CD4-positive, alpha-beta T cell treated with Interleukin-12 subunit alpha and Interleukin-12 subunit beta, for 1 hour (primary cell): ENCODE results near the gene HOXD12.
A peak's percentile ranks its signal among the peaks of the same experiment; 100 is the strongest.

Experiments
- DNase-seq: peaks from one replicate; pipeline ENCODE4 v3.0.0-alpha.2; 2020

The HOXD12 gene

DNA sequence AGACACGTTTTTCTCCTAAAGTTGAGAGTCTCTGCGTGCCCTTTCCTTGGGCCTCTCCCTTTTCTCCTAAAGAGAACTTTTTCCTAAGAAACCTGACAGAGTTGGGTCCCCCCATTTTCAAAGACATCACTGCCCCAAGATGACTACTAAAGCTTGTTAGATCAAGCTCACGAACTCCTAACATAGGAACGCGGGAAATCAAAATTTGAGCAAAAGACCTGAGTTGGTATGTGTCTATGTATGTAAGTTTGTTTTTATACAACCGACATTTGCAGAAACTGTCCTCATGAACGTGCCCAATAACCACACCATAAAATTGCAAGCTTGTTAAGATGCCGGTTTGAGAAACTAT, 5.7 kb upstream of the HOXD12 start:
- DNase-seq: no peak

DNA sequence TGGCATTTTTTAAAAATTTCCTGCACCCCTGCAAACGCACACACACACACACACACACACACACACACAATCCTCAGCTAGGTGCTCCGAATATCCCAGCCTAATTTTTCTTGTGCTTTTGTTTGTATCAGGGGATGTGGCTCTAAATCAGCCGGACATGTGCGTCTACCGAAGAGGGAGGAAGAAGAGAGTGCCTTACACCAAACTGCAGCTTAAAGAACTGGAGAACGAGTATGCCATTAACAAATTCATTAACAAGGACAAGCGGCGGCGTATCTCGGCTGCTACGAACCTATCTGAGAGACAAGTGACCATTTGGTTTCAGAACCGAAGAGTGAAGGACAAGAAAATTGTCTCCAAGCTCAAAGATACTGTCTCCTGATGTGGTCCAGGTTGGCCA, 5.2 kb upstream of the HOXD12 start:
- no peak for DNase-seq

DNA sequence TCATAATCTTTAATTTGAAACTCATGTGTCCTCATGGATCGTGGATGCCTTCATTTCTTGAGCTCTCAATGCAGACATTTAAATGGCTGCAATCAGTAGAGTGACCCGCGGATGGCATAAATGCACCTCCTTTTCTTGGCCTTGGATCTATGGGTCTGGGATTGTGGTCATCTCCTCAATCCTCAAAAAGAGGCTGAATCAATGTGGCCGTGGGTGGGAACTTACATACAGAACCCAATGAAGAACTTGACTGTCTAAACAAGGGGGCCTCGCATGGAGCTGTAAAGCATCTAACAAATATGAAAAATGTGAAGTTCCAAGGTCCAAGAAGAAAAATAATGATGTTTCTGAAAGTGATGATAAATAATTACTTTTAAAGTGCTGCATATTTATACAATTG, 4.2 kb upstream of the HOXD12 start:
- no peak for DNase-seq

DNA sequence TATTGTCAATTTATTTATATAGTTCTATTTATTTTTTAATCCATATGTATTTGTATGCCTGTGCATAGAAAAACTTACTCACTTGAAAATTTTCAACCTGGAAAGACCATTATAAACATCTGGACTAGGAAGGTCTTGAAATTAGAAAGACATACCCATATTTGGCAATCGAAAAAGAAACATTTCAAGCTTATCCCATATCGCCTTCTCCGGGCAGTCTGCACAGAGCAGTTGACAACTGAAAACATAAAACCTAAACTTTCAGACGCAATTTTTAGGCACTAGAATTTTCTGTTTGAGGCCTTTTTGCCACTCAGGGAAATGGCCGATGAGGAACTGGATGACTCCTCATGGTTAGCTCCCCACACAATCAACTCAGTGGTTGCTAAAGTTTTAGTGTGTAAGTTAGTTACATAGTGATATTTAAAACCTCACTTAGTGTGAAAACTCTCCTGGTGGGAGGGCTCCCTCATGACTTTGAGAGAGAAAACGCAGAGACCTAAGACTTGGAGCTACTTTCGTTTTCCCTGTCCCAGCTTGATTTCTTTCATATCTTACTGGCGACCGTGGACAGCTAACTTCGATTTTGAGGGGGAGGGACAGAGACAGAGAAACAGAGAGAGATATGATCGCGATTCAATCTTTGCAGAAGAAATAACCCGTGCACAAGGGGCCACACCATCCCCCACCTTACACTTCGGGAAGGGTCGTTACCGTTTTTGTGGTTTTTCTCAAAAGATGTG, 3.2 kb upstream of the HOXD12 start:
- DNase-seq: no peak

DNA sequence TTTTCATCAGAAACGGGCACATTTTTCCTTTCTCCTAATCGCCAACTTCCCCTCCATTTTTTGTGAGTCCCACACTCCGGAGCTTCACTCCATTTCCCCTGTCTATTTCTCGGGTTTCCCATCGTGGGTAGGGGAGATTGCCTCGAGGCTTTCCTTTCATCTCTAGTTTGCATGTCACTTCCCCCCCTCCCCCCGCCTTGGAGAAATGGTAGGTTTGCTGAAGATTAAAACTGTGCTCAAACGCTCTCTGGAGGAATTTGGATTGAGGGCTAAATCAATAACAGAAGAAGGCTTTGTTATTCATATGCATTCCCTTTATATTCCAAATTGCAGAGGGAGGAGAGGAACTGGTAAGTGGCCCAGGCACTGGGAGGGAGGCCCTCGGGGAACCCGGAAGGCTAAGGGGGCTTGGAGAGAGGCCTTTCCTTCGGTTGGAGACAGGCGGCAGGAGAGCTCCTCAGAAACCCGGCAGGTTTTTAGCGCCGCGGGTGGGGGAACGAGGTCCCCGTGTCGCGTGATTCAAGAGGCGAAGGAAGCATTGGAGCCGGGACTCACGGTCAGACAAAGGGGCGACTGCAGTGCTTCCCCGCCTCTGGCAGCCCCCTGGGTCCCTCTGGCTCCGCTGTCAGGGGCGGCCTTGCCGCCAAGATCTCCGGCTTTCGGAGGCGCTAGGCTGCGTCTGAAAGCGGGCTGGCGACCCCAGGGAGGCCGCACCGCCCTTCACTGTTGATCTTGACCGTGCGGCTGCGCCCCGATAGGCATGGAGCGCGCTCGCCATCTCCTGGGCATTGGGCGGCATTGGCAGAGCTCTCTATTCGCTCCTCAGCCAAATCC, 2.4 kb upstream of the HOXD12 start:
- DNase-seq: peak; percentile 62

DNA sequence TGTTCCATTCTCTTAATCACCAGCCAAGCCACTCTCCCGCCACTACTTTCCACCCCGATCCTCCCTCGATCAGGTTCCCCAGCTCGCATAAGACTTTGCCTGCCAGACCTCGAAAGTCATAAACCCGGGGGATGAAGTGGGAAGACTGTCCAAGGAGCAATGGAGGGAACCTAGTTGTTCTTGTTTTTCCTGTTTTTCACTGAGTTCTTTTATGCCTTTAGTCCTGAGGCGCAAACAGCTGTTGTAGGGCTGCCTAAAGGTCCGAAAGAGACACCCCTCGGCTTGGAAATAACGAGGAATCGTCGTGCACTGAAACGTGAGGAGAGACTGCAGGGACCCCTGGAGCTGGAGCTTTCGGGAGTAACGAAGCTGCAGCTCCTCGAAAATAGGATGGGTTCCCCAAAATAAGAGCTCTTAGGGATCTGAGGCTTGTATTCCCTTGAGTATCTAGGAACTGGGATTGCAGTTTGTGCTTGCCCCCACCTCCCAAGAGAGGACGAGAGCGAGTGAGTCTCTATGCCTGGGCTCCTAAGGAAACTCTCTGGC, 1.7 kb upstream of the HOXD12 start:
- DNase-seq: no peak

DNA sequence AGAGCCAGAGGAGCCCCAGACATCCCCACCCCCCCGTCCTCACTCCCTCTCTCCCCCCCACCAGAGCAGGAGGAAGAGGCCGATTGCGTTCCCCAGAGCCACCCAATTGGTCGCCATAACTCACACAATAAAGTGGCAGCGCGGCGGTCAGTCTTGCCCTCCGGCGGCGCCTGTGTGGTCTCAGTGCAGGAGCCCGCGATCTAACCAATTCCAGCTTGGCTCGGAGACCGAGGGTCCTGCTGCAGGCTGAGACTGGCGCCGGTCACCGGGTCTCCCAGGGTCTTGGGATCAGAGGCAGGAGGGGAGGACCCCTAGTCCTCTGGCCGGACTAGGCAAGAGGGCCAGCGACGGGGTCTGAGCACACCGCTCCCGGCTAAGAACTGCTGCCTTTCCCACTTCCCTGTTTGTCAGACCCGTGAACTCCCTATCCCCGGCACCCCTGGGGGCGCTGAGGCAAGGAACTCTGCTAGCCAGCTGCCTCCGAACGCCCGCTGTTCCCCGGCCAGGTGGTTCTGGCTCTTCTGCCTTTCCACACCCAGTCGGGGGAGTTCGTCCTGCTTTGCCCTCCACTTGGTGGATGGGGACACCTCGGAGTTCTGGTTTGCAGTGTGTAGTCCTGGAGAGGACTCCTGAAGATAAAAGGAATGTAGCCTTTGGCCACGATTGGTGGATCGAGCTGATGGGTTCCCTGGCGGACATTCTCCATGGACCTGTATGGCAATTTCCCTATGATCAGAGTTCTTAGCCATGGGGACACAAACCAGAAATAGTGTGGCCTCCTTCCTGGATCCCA, 1.0 kb upstream of the HOXD12 start:
- no peak for DNase-seq

DNA sequence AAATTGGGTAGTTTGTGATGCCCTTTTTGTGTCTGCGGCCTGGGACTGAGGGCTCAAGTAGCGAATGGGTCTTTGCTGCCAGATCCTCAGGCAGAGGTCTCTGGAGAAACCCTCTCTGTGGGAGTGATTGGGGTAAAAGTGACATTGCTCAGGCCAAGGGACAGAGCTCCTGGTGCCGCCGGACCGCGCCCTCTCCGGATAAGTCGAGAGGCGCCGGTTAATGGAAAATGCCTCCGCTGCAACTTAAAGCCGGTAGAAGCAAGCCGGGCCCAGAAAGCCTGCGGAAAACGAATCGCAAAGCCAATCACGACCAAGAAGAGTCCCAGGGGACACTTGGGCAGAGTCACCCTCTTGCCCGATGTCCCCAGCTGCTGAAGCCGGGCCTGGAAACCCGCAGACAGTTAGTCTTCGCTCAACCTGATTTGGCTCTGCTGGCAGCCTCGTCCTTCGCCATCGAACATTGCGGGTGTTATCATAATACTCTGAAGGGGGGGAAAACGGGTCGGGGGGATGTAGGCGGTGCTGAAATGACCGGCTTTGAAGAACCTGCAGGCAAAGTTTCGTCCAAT, 352 bp upstream of the HOXD12 start:
- no peak for DNase-seq

DNA sequence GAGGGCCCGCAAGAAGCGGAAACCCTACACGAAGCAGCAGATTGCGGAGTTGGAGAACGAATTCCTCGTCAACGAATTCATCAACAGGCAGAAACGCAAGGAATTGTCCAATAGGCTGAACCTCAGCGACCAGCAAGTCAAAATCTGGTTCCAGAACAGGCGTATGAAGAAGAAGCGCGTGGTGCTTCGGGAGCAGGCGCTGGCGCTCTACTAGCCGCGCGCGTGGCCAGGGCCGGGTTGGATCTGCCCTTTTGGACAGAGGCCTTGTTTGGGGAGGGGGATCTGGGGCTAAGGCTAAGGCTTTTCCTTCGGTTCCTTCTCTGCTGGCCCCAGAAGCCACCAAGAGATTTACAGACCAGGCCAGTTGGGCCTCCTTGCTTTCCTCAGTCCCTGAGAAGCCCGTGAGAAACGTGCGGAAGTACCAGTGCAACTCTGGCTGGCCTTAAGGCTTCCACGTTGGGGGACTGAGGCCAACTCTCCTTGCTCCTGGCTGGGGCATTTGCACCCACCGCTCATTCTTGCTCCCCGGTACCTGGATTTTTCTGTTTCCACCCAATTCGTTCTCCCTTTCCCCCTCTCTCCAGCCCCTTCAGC, 1.0 kb downstream of the HOXD12 start:
- no peak for DNase-seq

DNA sequence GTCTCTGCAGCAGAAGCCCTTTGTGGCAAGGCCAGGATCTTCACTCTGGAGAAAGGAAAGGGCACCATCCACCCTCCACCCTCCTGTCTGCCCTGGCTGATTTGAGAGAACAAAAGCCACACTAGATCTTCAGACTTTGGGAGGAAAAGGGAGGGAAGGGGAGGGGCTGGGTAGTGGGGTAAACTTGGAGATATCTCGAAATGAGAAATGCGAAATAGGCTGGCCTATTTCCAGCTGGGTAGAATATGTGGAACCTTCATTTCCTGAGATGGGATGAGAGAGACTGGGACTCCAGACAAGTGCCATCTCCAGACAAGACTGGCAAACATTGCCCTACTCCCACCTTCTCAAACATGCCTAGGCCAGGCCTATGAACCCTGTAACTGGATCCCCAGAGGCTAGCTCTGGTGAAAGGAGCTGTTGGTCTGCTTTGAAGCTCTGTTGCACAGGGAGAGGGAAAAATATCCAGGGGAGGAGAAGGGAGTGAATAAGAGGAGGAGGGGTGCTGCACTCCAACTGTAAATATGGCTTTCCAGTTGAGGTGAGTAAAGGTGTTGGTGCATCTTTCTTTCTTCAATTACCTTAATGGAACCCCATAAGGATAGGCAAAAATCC, 1.7 kb downstream of the HOXD12 start:
- DNase-seq: no peak

DNA sequence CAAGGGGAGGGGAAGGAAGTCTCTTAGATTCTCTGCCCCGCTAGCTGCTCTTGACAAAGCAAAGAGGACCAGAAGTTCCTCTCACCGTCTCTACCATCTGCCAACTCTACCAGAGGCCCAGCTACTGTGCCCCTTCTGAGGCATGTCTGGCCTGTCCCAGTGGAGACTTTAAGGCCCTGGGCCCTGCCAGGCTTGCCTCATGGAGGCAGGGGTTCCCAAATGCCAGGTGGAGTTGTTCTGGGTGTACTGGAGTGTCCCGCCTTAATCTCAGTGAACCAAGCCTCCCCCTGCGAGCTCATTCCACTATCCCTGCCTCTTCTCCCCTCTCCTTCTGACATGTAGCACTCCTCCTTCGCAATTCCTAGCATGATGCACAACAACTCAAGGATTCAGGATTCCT, 2.2 kb downstream of the HOXD12 start:
- DNase-seq: no peak

DNA sequence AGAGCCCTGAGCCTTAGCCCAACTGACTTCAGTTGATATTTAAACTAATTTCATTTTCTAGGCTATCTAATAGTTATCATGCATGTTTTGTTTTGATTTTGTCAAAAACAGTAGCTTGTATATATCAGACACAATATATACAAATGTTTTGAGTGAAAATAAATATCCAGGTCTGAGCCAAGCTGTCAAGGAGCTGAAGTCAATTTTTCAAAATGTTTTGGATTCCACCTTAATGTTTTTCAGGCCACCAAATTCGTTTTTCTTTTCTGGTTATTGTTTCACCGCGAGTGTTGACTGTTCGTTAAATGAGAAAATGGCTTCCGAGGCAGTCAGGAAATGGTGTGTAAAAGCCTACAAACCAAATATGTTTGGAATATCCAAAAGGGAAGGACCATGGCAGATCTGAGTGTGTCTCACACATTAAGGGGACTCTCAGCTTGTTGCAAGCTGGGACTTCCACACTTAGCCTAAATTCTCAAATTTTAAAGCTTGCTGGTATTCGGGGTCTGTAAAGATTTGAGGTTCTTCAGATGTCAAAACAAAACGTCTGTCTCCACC, 2.8 kb downstream of the HOXD12 start:
- no peak for DNase-seq

DNA sequence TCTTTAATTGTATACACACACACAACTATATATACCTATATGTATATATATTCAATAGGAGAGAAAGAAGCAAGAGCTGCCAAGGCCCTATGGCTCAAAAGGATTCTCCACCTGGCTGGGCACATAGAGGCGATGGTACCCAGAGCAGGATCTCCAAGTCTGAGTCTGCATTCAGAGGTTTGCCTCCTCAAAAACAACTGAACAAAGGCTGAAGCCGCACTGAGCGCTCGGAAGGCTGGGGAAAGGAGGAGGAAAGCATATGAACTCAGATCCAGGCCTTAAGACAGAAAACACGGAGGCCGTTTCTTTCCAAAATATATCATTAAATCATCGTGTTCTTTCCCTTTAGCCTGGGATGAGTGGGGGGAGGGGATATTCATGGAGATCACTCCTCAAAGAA, 3.6 kb downstream of the HOXD12 start:
- DNase-seq: no peak

DNA sequence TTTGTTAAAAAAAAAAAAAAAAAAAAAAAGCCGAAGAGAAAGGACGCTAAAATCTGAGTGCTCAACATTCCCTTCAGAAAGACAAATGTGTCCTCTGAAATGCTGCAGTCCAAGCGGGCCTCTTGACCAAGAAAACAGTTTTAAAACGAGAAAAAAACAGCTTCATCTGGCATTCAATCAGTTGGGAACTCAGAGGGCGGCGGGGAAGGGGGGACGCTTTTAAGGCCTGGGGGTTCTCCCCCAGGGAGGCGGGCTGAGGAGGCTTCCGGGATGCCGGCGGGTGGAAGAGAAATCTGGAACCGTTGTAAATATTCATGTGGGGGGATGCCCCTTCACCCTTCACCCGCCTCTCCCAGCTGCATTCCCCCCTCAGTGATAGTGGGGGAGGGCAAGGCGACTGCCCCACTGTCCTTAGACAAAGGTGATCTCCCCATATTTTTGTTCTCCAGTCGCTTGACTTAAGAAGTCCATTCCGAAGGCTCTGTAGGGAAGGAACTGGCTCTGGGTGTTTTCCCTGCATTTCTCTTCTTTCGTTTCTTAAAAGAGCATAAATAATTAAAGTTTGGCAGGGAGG, 4.2 kb downstream of the HOXD12 start:
- DNase-seq: no peak

DNA sequence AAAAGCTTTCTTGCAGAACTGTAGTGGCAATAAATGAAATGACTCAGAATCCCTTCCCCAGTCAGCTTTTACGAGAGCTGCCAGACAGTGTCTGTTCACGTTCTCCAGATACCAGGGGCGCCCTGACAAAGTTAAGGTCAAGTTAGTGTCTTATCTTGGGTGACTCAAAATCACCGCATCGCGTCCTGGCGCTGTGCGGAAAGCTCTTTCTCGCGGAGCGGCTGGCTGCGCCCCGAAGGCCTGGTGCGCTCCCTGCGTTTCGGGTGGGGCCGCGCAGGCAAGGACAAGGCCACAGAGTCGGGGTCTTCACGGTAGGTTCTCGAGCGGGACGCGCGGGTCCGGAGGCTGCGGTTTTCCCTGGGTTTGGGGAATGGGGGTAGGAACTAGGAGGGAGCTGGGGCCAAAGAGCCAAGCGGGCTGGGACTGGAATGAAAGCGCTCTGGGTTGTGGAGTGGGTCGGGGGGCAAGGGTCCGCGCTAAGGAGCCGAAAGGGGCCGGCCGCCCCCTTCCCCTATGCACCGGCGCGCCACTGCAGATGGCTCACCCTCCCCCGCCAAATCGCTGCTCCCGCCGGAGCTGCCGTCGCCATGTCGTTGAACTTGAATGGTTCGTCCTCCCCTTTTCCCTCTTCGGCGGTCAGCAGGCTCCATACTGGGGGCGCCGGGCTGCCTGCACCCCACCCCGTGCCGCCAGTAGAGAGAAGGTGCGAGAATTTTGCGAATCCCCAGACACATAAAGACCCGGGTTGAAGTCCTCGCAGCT, 4.9 kb downstream of the HOXD12 start:
- DNase-seq: no peak

DNA sequence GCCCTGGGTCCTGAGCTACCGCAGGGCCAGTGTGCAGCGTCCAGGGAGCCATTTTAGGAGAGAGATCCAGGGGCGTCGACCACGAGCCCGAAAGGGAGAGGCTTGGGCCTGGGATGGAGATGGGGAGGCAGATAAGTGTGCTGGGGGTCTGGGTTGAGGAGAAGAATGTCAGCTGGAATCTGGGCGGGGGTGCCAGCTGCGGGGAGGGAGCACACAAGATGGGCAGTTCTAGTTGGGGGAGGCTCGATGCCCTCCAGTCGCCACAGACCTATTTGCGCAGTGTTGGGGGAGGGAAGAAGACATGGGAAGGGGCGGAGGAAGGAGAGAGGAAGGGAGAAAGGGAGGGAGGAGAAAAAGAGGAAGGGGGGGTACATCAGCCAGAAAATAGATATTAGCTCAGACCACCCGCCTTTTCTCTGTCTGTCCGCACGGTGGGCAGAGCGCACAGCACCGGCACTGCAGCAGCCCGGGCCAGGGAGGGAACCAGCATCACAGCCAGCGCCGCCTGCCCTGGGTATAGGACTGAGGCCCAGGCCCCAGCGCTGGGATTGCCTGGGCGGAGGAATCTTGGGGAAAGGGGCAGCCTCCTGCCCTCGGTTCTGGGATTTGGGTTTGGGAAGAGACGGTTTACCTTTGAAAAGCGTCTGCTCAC, 5.6 kb downstream of the HOXD12 start:
- no peak for DNase-seq

DNA sequence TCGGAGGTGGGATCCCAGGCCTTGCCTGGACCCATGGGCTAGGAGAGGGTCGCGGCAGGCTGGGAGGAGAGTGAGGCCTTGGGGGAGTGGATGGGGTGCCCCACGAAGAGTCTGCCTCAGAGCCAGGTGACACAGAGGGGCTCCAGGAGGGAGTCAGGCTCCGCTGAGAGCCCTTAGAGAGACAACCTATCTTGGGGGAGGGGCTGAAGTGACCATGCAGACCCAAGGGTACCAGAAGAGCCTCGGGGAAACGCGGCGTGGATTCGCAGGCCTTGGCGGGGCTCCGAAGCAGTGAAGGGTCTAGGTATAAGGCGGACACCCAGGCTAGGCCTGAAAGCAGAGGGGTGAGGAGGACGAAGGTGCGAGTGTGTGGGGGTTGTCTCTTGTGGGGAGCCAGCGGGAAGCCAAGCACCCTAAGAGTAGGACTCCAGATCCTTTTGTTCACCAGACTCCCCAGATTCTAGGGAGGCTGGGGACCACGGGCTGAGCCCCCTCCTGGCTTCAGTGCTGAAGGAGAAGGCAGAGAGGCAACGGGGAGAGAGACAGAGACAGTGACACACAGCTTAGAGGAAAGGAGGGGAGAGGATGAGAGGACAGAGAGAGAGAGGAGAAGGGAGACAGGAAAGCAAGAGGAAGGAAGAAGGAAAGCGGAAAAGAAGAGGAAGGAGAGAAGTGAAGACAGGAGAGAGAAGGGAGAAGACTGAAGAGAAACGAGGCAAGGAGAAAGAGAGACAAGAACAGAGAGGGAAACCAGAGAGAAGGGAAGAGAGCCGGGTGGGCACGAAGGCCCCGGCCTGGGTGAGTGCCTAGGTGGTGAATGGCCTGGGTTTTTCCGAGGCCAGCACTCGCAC, 6.4 kb downstream of the HOXD12 start:
- no peak for DNase-seq

DNA sequence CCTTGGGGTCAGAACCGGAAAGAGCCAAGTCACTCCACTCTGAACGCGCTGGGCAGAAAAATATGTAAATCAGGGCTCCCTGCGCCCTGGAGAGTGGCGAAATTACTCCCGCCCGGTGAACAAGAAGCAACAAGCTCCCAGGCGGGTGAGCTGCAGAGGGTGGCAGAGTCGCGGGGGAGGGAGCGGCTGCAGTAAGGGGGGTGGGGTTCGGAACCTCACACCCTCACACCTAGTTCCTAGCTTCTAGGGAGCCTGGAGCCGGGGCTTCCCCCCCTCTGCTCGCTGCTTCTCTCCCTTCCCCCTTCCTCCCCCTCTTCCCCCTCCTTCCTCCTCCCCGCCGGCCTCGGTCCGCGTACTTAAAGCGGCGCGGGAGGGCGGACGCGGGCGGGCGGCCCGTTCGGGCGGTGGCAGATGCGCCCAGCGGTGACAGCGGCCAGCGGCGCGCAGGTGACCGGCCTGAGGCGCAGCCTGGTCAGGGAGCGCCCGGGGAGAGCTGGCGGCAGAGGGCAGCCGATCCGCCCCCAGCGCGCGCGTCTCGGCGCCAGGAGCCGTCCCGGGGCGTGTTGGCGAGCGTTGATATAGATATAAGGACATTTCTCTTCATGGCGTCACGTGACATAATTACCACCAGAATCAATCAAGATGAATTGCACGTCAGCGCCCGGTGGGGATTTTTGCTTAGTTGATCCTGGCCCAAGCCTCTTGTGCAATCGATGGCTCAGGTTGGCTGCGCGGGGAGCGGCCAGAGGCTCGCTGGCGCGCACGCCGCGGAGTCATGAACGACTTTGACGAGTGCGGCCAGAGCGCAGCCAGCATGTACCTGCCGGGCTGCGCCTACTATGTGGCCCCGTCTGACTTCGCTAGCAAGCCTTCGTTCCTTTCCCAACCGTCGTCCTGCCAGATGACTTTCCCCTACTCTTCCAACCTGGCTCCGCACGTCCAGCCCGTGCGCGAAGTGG, 7.3 kb downstream of the HOXD12 start, which contains the start of gene HOXD11:
Gene HOXD11, plus strand, starts transcription at position 700 of the 959 bp plus-strand sequence. Its CDS starts 76 bp downstream, at position 776.
- DNase-seq: no peak
